Parathyroid adenoma (tissue), 2 donors: ENCODE measurements around the gene NBAS.

Source experiments
- H2AFZ ChIP-seq: fragments of 300-600 bp; sonication (generic); one replicate; pipeline ENCODE4 v1.7.0; 2017; ENCODE audit warnings: antibody characterized with exemption, mild to moderate bottlenecking
- H3K27ac ChIP-seq: fragments of 300-600 bp; sonication (generic); one replicate; pipeline ENCODE4 v1.7.0; 2017
- H3K27me3 ChIP-seq: fragments of 300-600 bp; sonication (generic); one replicate; pipeline ENCODE4 v1.7.0; 2017; ENCODE audit warnings: low read length; ENCODE audit not compliant: control insufficient read depth, insufficient read depth
- H3K36me3 ChIP-seq: fragments of 300-600 bp; sonication (generic); one replicate; pipeline ENCODE4 v1.7.0; 2017; ENCODE audit warnings: low read length; ENCODE audit not compliant: control insufficient read depth, insufficient read depth
- H3K4me1 ChIP-seq: fragments of 300-600 bp; sonication (generic); one replicate; pipeline ENCODE4 v1.7.0; 2017; ENCODE audit warnings: control low read depth
- H3K4me2 ChIP-seq: fragments of 300-600 bp; sonication (generic); one replicate; pipeline ENCODE4 v1.7.0; 2017; ENCODE audit warnings: low read length
- H3K4me3 ChIP-seq: fragments of 300-600 bp; sonication (generic); one replicate; pipeline ENCODE4 v1.7.0; 2017; ENCODE audit warnings: low read depth, low read length
- H3K79me2 ChIP-seq: fragments of 300-600 bp; sonication (generic); one replicate; pipeline ENCODE4 v1.7.0; 2017; ENCODE audit warnings: control low read depth
- H3K9ac ChIP-seq: fragments of 300-600 bp; sonication (generic); one replicate; pipeline ENCODE4 v1.7.0; 2017; ENCODE audit warnings: mild to moderate bottlenecking
- H3K9me3 ChIP-seq: fragments of 300-600 bp; sonication (generic); one replicate; pipeline ENCODE4 v1.7.0; 2017; ENCODE audit warnings: low read length; ENCODE audit not compliant: control insufficient read depth
- CTCF ChIP-seq: fragments of 300-600 bp; sonication (generic); IDR thresholded peaks from one replicate; pipeline ENCODE4 v1.7.0; 2017; ENCODE audit warnings: antibody characterized with exemption, mild to moderate bottlenecking
- donor health status: primary hyperparathyroidism.

NBAS gene

GRCh38 chr2:15184491-15184890 is 376.6 kb downstream of the NBAS start:
- no peak overlapping the region for H3K9ac ChIP-seq

GRCh38 chr2:15182275-15182674 is 378.9 kb downstream of the NBAS start:
- Histone ChIP-seq H2AFZ (no peak overlapping the region), H3K4me2 (no peak overlapping the region), H3K4me1 (no peaks in the 10 kb centered on the region), H3K27ac (no peak overlapping the region), H3K9ac (no peak overlapping the region), H3K36me3 (no peaks in the 10 kb centered on the region), H3K79me2 (no peaks in the 10 kb centered on the region), H3K4me3 (no peak overlapping the region), H3K9me3 (no peaks in the 10 kb centered on the region), H3K27me3 (no peaks in the 10 kb centered on the region)
- no peak for TF ChIP-seq CTCF

More at GRCh38 chr2:15184491-15184890, 376.6 kb downstream of the NBAS start:
- Histone ChIP-seq H3K27ac (no peak overlapping the region), H3K79me2 (no peaks in the 10 kb centered on the region), H3K27me3 (no peaks in the 10 kb centered on the region), H2AFZ (no peak overlapping the region), H3K4me1 (no peaks in the 10 kb centered on the region), H3K9me3 (no peaks in the 10 kb centered on the region), H3K4me2 (no peak overlapping the region), H3K4me3 (no peak overlapping the region), H3K36me3 (no peaks in the 10 kb centered on the region)
- no peak for TF ChIP-seq CTCF

- Histone ChIP-seq H2AFZ (no peak overlapping the region), H3K4me1 (no peaks in the 10 kb centered on the region), H3K9ac (no peak overlapping the region), H3K36me3 (no peaks in the 10 kb centered on the region), H3K79me2 (no peaks in the 10 kb centered on the region), H3K4me2 (no peak overlapping the region), H3K27me3 (no peaks in the 10 kb centered on the region), H3K9me3 (no peaks in the 10 kb centered on the region), H3K27ac (no peak overlapping the region), H3K4me3 (no peak overlapping the region)
- no peak for TF ChIP-seq CTCF
Observed at GRCh38 chr2:15181092-15181745, 379.9 kb downstream of the NBAS start.

GRCh38 chr2:15180379-15180778 is 380.8 kb downstream of the NBAS start:
- no peaks in the 10 kb centered on the region for H3K36me3 ChIP-seq
- no peak overlapping the region for H3K27ac ChIP-seq
- no peak overlapping the region for H2AFZ ChIP-seq
- no peaks in the 10 kb centered on the region for H3K27me3 ChIP-seq
- H3K9me3 ChIP-seq = no peaks in the 10 kb centered on the region
- no peak overlapping the region for H3K4me3 ChIP-seq
- H3K79me2 ChIP-seq = no peaks in the 10 kb centered on the region
- TF ChIP-seq CTCF = no peak
- H3K4me2 ChIP-seq = no peak overlapping the region
- no peak overlapping the region for H3K9ac ChIP-seq
- H3K4me1 ChIP-seq = no peaks in the 10 kb centered on the region

- H3K4me3 ChIP-seq = no peak overlapping the region
Observed at GRCh38 chr2:15178946-15179345, 382.2 kb downstream of the NBAS start.

More at GRCh38 chr2:15178946-15179345, 382.2 kb downstream of the NBAS start:
- Histone ChIP-seq H3K4me1 (no peaks in the 10 kb centered on the region), H3K36me3 (no peaks in the 10 kb centered on the region), H2AFZ (no peak overlapping the region), H3K9ac (no peak overlapping the region), H3K4me2 (no peak overlapping the region), H3K27ac (no peak overlapping the region), H3K27me3 (no peaks in the 10 kb centered on the region), H3K79me2 (no peaks in the 10 kb centered on the region), H3K9me3 (no peaks in the 10 kb centered on the region)
- TF ChIP-seq CTCF = no peak
